B cell (primary cell): Measurements from ENCODE around the gene CPM. TPM values are rescaled to one million over a fixed set of nuclear protein-coding genes. Genes with fewer than 3 reads are reported as not detected.
"Not testable (repeated sequence)": the region's sequence is repeated elsewhere in the genome, so short reads cannot be mapped to it uniquely, and the experiment has no call there.

Experiments used
- ATAC-seq: fragments of 200-7000 bp; cut with Tn5 transposase; one replicate; pipeline ENCODE4 v1.10.0; 2021; ENCODE audit warnings: low read depth, mild to moderate bottlenecking, moderate number of reproducible peaks, moderate library complexity
- CTCF ChIA-PET: fragments of 350-600 bp; sonication (Branson Sonifier 250); formaldehyde crosslinking; loops from one replicate; lab custom pipeline; 2021; ENCODE audit warnings: antibody characterized with exemption, inconsistent platforms; lab: Charles Lee
- POLR2A ChIA-PET: fragments of 350-600 bp; sonication (Branson Sonifier 250); formaldehyde crosslinking; loops from one replicate; lab custom pipeline; 2021; ENCODE audit warnings: antibody characterized with exemption; lab: Charles Lee
- DNase-seq: peaks from one replicate; pipeline ENCODE4 v3.0.0; 2013
- H2AFZ ChIP-seq: 2 replicates; pipeline ENCODE4 v1.6.1; 2012; ENCODE audit warnings: mild to moderate bottlenecking, low read depth, low read length; ENCODE audit not compliant: insufficient read depth, poor library complexity, severe bottlenecking
- H3K27ac ChIP-seq, 2 donors: 1 replicate in 1 of 2; 2 replicates in 1 of 2; pipeline ENCODE4 v1.5.1; 2012 to 2013; ENCODE audit warnings: low read length in 2 of 2, mild to moderate bottlenecking in 2 of 2, moderate library complexity in 1 of 2
- H3K27me3 ChIP-seq, 4 experiments: fragments of 200-600 bp in 1 of 4; sonication (generic) in 1 of 4; replicated peaks in 1 of 4; 1 replicate in 2 of 4; 2 replicates in 2 of 4; pipeline versions ENCODE4 v1.6.1 to v1.7.0; 2013 to 2016; ENCODE audit warnings: low read length in 3 of 4, mild to moderate bottlenecking in 2 of 4, mixed read lengths in 1 of 4, moderate library complexity in 1 of 4; ENCODE audit not compliant: insufficient read depth in 4 of 4, control insufficient read depth in 3 of 4; ENCODE audit errors: control extremely low read depth in 1 of 4
- H3K36me3 ChIP-seq, 2 experiments: replicated peaks in 1 of 2; 1 replicate in 1 of 2; 2 replicates in 1 of 2; pipeline versions ENCODE4 v1.6.1 to v1.7.1; 2013; ENCODE audit warnings: low read length in 1 of 2; ENCODE audit not compliant: insufficient read depth in 2 of 2, control insufficient read depth in 1 of 2; ENCODE audit errors: control extremely low read depth in 1 of 2, extremely low read depth in 1 of 2
- H3K4me1 ChIP-seq, 2 donors: fragments of 200-600 bp in 1 of 2; sonication (generic) in 1 of 2; 1 replicate in 1 of 2; 2 replicates in 1 of 2; pipeline versions ENCODE4 v1.5.1 to v1.6.1; 2013 to 2017; ENCODE audit warnings: low read length in 2 of 2; ENCODE audit not compliant: control insufficient read depth in 2 of 2, insufficient read depth in 2 of 2
- H3K4me2 ChIP-seq: replicated peaks from 2 replicates; pipeline ENCODE3; 2012; ENCODE audit warnings: mild to moderate bottlenecking, low read depth, low read length; ENCODE audit not compliant: poor library complexity, severe bottlenecking
- H3K4me3 ChIP-seq, 5 experiments: fragments of 200-600 bp in 1 of 5; sonication (generic) in 1 of 5; 1 replicate in 3 of 5; 2 replicates in 2 of 5; pipeline versions ENCODE4 v1.5.1 to v1.7.0; 2011 to 2016; ENCODE audit warnings: low read length in 4 of 5, mild to moderate bottlenecking in 4 of 5, low read depth in 2 of 5, control low read depth in 1 of 5, moderate library complexity in 1 of 5; ENCODE audit not compliant: insufficient read depth in 1 of 5; ENCODE audit errors: control extremely low read depth in 1 of 5, extremely low read depth in 1 of 5
- H3K79me2 ChIP-seq: fragments of 200-600 bp; sonication (generic); one replicate; pipeline ENCODE4 v1.6.0; 2016; ENCODE audit warnings: low read length; ENCODE audit not compliant: control insufficient read depth, insufficient read depth
- H3K9ac ChIP-seq: fragments of 200-600 bp; sonication (generic); 2 replicates; pipeline ENCODE4 v1.6.1; 2017; ENCODE audit warnings: mild to moderate bottlenecking, low read length, moderate library complexity
- H3K9me3 ChIP-seq, 3 donors: one replicate each; pipeline versions ENCODE4 v1.6.1 to v1.7.1; 2013; ENCODE audit warnings: low read length in 2 of 3; ENCODE audit not compliant: control insufficient read depth in 2 of 3, insufficient read depth in 1 of 3; ENCODE audit errors: control extremely low read depth in 1 of 3
- H4K20me1 ChIP-seq: 2 replicates; pipeline ENCODE4 v1.6.0; 2012; ENCODE audit warnings: mild to moderate bottlenecking, low read length; ENCODE audit not compliant: insufficient read depth, control insufficient read depth, poor library complexity, severe bottlenecking
- H3K27ac Mint-ChIP-seq: one replicate; pipeline ENCODE4 v1.8.0; 2021; ENCODE audit warnings: mixed read lengths
- H3K27me3 Mint-ChIP-seq: one replicate; pipeline ENCODE4 v1.8.0; 2021; ENCODE audit warnings: mixed read lengths
- H3K4me1 Mint-ChIP-seq: one replicate; pipeline ENCODE4 v1.8.0; 2021; ENCODE audit warnings: mixed read lengths
- H3K4me3 Mint-ChIP-seq: one replicate; pipeline ENCODE4 v1.8.0; 2021; ENCODE audit warnings: mixed read lengths
- H3K9me3 Mint-ChIP-seq: one replicate; pipeline ENCODE4 v1.8.0; 2022; ENCODE audit warnings: mixed read lengths; ENCODE audit not compliant: insufficient read depth
- EZH2 ChIP-seq: IDR thresholded peaks from 2 replicates; pipeline ENCODE4 v1.6.1; 2012; ENCODE audit warnings: borderline replicate concordance, low read depth, mild to moderate bottlenecking, moderate library complexity, low read length; ENCODE audit not compliant: insufficient read depth, poor library complexity, severe bottlenecking
- WGBS: methylation state at CpG from one replicate; pipeline ENCODE4 v1.1.5; 2013; ENCODE audit warnings: missing lambda C conversion rate; ENCODE audit not compliant: insufficient coverage; 5-methylcytosine and 5-hydroxymethylcytosine counted together
- intact Hi-C: fragments of 100-400 bp; cut with micrococcal nuclease; formaldehyde crosslinking; loops from one replicate; pipeline ENCODE4 v1.10.0; 2022
- polyA plus RNA-seq: library from polyadenylated mRNA; depleted of rRNA; stranded (reverse); fragments of >200 nt; gene quantifications from 2 replicates; pipeline ENCODE4 v1.2.3, GENCODE V29; 2012
- total RNA-seq, 2 donors: library from RNA; stranded (reverse); fragments of 120-200 nt in 1 of 2; gene quantifications; 1 replicate in 1 of 2; 2 replicates in 1 of 2; pipeline versions ENCODE4 v1.2.3 to v1.2.4, GENCODE V29; 2013 to 2022
- TF ChIP-seq, protein P1 (sequence below): fragments of 200-600 bp; IDR thresholded peaks from one replicate; pipeline ENCODE4 v1.8.0; 2022; ENCODE audit warnings: antibody characterized with exemption, mild to moderate bottlenecking

The CPM gene
- total and polyA plus RNA-seq, 2 donors (not counting 1 experiment from before 2014, with no cell fraction given): 1.2 to 5.0 TPM

DNA sequence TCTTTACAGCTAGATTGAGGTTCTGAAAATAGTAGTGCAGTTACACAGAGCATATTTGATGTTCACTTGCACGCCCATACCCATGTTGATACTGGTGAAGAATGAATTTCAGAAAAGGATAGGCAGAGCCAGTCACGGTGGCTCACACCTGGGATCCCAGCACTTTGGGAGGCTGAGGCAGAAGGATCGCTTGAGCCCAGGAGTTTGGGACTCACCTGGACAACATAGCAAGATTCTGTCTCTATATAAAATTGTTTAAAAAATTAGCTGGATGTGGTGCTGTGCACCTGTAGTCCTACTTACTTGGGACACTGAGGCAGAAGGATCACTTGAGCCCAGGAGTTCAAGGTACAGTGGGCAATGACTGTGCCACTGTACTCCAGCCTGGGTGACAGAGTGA lies 68.4 kb downstream of the CPM start:
- WGBS: 100% methylated on average over 2 of the region's 3 CpGs
- CTCF ChIA-PET: interaction anchor here (1.5 to 2.1 kb wide), 2 partner anchors 205 to 207 kb away, joined by 7 to 8 read pairs; no protein-coding TSS in a partner anchor
- no peak overlapping the region for H3K27ac ChIP-seq
- H3K4me2 ChIP-seq: no peak overlapping the region
- H2AFZ ChIP-seq: no peak overlapping the region
- peaks cover 0 to 9% of the 10 kb centered on the region in 2 experiments for H3K36me3 ChIP-seq
- peaks cover 0 to 6% of the 10 kb centered on the region in 2 donors for H3K4me1 ChIP-seq
- TF ChIP-seq, protein P1, sequence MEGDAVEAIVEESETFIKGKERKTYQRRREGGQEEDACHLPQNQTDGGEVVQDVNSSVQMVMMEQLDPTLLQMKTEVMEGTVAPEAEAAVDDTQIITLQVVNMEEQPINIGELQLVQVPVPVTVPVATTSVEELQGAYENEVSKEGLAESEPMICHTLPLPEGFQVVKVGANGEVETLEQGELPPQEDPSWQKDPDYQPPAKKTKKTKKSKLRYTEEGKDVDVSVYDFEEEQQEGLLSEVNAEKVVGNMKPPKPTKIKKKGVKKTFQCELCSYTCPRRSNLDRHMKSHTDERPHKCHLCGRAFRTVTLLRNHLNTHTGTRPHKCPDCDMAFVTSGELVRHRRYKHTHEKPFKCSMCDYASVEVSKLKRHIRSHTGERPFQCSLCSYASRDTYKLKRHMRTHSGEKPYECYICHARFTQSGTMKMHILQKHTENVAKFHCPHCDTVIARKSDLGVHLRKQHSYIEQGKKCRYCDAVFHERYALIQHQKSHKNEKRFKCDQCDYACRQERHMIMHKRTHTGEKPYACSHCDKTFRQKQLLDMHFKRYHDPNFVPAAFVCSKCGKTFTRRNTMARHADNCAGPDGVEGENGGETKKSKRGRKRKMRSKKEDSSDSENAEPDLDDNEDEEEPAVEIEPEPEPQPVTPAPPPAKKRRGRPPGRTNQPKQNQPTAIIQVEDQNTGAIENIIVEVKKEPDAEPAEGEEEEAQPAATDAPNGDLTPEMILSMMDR: no peak
- TF ChIP-seq EZH2: no peak
- H3K9ac ChIP-seq: no peak overlapping the region
- H3K9me3 Mint-ChIP-seq: no peaks in the 10 kb centered on the region
- no peak overlapping the region for H3K4me3 ChIP-seq
- no peak for DNase-seq
- no peaks in the 10 kb centered on the region for H3K27me3 Mint-ChIP-seq
- POLR2A ChIA-PET: no interaction called here
- H4K20me1 ChIP-seq: no peaks in the 10 kb centered on the region
- H3K9me3 ChIP-seq: no peaks in the 10 kb centered on the region
- H3K4me1 Mint-ChIP-seq: peaks cover 14% of the 10 kb centered on the region
- no peak for ATAC-seq
- no peak overlapping the region for H3K27ac Mint-ChIP-seq
- H3K79me2 ChIP-seq: no peaks in the 10 kb centered on the region
- no peaks in the 10 kb centered on the region for H3K27me3 ChIP-seq
- intact Hi-C loops: loop anchor here (1.0 to 5.0 kb wide), 3 partner anchors 69 to 293 kb away; partner anchors contain the start of gene CPM
- H3K4me3 Mint-ChIP-seq: no peak overlapping the region

DNA sequence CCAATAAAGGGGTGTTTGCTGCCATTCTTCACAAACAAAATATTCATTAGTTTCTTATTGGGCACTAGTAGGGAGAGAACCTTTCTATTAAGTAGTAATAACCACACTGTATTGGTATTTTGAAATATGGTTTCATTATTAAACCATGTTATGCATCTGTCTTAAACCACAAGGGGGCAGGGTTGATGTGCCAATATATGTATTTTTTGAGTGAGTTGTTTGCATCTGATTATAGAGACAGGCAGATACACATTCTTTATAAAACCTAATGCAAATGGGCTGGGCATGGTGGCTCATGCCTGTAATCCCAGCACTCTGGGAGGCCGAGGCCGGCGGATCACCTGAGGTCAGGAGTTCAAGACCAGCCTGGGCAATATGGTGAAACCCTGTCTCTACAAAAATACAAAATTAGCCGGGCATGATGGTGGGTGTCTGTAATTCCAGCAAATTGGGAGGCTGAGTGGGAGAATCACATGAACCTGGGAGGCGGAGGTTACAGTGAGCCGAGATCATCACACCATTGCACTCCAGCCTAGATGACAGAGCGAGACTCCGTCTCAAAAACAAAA lies 69.0 kb downstream of the CPM start:
- 71% methylated on average over 5 of the region's 8 CpGs for WGBS
- POLR2A ChIA-PET, H4K20me1 ChIP-seq, H3K4me3 ChIP-seq, H3K4me1 ChIP-seq, H3K79me2 ChIP-seq, H3K4me2 ChIP-seq, H3K9me3 ChIP-seq, H3K27me3 ChIP-seq, H3K27ac Mint-ChIP-seq, H3K27ac ChIP-seq, H3K36me3 ChIP-seq, H3K9ac ChIP-seq, H3K4me3 Mint-ChIP-seq, H3K27me3 Mint-ChIP-seq, H2AFZ ChIP-seq, H3K9me3 Mint-ChIP-seq: not testable (repeated sequence)
- intact Hi-C loops: loop anchor here (1.0 to 5.0 kb wide), 3 partner anchors 69 to 293 kb away; partner anchors contain the start of gene CPM
- TF ChIP-seq, protein P1: peak; percentile 79
- ATAC-seq: peak; percentile 63
- peaks cover 14% of the 10 kb centered on the region for H3K4me1 Mint-ChIP-seq
- CTCF ChIA-PET: interaction anchor here (1.5 to 2.1 kb wide), 2 partner anchors 206 to 208 kb away, joined by 7 to 8 read pairs; no protein-coding TSS in a partner anchor
- peak; percentile 60 for DNase-seq
